Activated CD8-positive, alpha-beta memory T cell treated with anti-CD3 and anti-CD28 coated beads for 48 hours (primary cell): ENCODE results near the gene KMT2C.
"Not testable (repeated sequence)": the region's sequence is repeated elsewhere in the genome, so short reads cannot be mapped to it uniquely, and the experiment has no call there.

ENCODE experiments used
- DNase-seq, 3 experiments: peaks; one replicate each; pipeline ENCODE4 v3.0.0-alpha.2; 2020; ENCODE audit warnings: low read depth in 2 of 3, low spot score in 2 of 3

Gene KMT2C

DNA sequence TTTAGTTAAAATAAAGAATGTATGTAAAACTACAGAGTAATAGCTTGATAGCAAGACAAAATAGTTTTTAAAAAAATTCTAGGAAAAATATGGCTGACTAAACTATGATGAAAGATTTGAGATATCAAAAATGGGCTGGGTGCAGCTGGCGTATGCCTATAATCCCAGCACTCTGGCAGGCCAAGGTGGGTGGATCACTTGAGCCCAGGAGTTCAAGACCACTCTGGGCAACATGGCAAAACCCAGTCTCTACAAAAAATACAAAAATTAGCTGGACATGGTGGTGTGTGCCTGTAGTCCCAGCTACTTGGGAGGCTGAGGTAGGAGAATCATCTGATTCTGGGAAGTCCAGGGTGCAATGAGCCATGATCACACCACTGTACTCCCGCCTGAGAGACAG is 29.8 kb downstream of the KMT2C start:
- not testable (repeated sequence) for DNase-seq

DNA sequence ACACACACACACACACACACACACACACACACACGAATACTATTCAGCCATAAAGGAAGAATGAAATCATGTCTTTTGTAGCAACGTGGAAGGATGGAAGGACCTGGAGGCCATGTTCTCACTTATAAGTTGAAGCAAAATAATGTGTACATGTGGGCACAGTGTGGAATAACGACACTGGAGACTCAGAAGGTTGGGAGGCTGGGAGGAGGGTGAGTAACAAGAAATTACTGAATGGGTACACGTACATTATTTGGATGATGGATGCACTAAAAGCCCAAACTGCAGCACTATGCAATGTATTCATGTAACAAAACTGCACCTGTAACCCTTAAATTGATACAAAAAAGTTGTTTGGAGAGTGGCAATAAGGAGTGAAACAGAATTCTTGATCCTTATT is 32.1 kb downstream of the KMT2C start:
- no peak for DNase-seq

DNA sequence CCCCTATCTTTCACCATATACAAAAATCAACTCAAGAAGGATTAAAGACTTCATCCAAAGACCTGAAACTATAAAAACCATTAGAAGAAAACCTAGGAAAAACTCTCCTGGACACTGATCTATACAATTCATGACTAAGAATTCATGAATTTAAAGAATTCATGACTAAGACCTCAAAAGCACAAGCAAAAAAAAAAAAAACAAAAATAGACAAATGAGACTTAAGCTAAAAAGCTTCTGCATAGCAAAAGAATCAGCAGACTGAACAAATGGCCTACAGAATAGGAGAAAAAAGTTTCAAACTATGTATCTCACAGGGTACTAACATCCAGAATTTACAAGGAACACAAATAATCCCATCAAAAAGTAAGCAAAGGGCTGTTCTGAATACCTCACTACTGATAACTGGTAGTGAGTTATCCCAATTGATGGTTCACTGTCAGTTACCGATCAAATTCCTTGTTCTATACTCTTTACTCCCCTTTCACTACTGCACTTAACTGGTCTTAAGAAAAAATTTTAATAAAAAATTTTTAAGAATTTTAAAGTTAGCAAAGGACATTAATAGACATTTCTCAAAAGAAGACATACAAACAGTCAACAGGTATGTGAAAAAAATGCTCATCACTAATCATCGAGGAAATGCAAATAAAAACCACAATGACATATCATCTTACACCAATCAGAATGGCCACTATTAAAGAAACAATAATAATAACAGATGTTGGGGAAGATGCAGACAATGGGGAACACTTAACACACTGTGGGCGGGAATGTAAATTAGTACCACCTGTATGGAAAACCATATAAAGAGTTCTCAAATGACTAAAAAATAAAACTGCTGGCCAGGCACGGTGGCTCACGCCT is 33.2 kb downstream of the KMT2C start:
- no peak for DNase-seq

GRCh38 chr7:152399344-152399743 is 36.5 kb downstream of the KMT2C start:
- no peak for DNase-seq

DNA sequence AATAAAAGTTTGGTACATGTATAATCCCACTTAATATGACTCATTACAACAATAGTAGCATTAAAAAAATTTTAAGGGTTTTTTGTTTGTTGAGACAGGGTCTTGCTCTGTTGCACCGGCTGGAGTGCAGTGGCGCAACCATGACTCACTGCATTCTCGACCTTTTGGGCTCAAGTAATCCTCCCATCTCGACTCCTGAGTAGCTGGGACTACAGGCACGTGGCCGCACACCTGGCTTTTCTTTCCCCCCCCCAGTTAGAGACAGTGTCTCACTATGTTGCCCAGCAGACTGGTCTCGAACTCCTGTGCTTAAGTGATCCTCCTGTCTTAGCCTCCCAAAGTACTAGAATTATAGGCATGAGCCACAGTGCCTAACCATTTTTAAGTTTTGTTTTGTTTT is 40.7 kb downstream of the KMT2C start:
- DNase-seq, result no peak

GRCh38 chr7:152394214-152394613 is 41.6 kb downstream of the KMT2C start:
- DNase-seq, result not testable (repeated sequence)

DNA sequence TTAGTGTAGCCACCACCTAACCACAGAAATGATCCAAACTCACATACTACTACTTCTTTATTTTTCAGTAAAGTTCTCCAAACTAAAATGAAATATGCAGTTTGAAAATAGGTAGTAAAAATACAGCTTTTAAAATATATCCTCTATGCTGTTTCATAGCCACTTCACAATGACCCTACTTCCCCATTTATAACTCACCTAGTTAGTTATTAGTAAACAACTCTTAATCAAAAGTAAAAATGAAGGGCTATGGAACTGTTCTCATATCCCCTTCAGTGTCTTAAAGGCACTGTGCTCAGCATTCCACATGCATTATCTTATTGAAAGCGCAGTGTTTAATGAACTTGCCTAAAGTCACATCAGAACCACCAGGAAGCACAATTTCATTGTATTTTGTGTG is 43.5 kb downstream of the KMT2C start:
- no peak for DNase-seq

- DNase-seq, result not testable (repeated sequence)
Measured at GRCh38 chr7:152386136-152386764, 49.6 kb downstream of the KMT2C start.

DNA sequence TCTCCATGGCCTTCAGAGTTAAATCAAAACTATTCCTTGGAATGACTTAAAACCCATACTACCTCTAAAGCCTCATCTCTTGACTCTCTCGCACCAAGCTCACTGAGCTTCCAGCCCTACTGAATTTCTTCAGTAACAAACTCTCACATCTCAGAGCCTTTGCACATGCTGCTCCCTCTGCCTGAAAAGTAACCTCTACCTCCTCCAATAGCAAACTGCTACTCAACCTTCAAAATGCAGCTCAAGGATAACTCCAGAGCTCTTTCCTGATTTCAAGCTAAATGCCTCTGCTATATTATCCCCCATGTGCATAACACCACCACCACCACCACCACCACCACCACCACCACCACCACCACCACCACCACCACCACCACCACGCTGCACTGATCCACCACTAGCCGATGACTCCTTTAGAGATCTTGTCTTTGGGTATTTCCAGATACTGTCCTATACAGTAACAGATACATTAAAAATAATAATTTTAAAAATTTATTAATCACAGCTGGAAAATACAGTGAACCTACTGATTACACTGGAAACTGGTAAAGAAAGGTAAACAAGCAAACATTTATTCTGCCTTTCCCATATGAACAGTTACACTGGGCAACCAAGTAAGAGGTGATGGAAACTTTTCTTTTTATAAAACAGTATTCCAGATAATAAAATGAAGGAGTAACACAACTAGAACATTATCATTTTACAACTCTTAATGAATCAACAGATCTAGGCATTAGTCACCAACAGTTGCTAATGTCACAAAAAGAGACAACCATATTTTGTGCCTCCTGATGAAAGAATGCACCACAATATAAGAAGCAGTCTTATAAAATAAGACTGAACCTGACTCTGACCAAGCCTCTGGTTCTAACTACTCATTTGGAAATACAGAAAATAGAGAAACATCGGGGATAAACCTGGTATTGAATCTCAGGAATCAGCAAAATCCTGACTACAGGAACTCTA is 51.3 kb downstream of the KMT2C start:
- DNase-seq, result not testable (repeated sequence)

DNA sequence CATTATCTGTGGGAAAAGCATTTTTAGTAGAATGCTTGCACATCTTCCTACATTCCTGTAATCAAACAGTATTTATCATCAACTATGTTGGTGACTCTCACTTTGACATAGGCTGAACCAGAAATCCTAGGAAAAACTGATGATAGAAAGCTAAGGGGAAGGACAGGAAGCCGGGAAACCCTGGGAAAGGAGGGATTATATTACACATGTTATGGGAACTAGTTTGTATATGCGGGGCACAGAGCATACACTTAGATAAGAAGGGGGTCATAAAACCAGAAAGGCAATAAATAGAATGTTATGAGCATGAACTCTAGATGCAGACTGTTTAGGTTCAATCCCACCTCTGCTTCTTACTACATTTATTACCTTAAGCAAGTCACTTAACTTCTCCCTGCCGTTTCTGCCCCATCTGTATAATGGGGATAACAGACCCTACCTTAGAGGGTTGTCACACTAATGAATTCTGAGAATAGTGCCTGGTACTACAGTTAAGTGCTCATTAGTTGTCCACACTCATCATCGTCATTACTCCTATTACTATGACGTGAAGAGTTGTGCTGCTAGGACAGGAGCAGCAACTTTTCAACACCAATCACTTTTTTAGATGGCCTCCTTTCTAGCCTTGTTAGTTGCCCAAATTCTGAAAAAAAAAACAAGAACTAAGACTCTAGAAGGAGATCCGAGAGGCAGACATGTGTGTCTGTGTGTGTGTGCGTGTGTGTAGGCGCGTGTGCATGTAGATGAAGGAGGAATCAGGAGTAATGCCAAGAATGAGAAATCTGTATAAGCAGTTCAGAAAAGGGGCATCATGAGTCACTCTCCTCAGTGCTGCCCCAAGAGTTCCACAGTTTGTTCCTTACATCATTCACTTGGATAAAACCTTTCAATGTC is 52.2 kb downstream of the KMT2C start:
- DNase-seq, result no peak

- DNase-seq, result no peak
Measured at GRCh38 chr7:152382244-152382643, 53.6 kb downstream of the KMT2C start.

DNA sequence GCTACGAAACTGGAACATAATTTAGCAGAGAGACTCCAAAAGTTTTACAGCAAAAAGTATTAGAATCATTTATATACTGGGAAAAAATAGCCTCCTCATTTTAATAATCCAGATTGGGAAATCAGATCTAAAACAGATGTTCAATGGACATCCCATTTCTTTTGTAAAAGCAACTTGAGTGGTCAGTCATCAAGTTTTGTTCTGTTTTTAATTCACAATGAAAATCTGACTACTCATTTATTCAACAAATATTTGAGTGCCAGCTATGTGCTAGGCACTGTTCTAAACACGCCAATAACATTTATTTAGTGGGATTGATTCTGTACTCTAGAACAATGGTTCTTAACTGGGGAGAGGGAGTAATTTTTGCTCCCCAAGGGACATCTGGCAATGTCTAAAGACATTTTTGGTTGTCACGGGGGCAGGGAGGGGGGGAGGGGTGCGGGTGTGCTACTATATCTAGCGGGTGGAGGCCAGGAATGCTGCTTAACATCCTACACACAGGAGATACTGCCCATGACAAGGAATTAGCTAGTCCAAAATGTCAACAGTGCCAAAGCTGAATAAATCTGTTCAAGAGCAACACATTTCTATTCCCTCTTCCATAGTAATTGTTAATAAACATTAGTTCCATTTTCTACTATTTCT is 54.7 kb downstream of the KMT2C start:
- not testable (repeated sequence) for DNase-seq

DNA sequence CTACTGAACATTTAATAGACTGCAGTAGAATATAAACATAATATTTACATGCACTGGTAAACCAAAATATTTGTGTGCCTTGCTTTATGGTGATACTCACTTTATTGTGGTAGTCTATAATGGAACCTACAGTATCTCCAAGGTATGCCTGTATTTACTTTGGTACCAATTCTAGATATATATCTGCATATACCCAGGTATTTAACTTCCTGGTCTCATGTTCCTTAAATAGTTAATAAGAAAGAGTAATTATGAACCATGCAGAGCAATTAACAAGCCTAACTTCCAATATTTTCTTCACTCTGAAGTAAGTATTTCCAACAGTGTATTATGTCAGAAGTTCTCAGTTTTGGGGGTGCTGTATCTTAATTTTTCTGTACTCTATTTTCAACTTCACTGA is 57.3 kb downstream of the KMT2C start:
- not testable (repeated sequence) for DNase-seq

- DNase-seq, result not testable (repeated sequence)
Measured at GRCh38 chr7:152376716-152377484, 58.9 kb downstream of the KMT2C start.

DNA sequence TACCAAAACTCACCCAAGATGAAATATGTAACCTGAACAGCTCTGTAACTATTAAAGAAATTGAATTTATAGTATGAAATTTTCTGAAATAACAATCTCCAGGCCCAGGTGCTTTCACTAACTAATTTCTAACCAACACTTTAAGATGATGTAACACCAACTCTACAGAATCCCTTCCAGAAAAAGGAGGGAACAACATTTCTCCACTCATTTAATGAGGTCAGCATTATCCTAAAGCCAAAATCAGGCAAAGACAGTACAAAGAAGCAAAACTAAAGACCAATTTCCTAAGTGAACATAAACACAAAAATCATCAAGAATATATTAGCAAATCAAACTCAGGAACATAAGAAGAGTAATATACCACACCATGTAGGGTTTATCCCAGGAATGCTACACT is 65.5 kb downstream of the KMT2C start:
- no peak for DNase-seq

DNA sequence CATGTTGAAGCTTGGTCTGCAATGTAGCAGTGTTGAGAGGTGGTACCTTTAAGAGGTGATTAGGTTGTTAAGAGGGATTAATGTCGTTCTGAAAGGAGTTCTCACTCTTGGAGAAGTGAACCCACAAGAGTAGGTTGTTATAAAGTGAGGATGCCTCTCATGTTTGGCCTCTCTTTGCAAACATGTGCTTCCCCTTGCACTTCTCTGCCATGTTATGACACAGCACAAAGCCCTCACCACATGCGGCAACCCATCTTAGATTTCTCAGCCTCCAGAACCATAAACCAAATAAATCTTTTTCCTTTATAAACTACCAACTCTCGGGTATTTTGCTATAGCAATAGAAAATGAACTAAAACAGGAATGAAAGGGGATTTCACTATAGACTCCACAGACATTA is 66.3 kb downstream of the KMT2C start:
- DNase-seq, result no peak

GRCh38 chr7:152367170-152367569 is 68.6 kb downstream of the KMT2C start:
- no peak for DNase-seq

DNA sequence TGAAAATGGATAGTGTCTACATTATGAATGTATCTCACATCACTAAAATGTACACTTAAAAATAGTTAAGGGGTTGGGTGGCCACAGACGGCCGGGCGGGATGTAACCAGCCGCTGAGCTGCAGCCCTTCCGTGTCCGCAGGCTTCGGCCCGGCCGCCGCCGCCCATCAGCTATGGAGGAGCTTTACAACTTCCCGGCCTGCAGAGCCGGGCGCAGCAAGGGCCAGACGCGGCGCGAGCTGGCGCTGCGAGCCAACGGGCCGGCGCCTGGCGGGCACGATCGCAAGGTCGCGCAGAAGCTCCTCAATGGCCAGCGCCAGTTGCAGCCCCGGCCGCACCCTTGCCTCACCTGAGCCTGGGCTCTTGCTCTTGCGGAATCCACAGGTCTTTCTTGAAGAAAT is 69.1 kb downstream of the KMT2C start:
- no peak for DNase-seq

DNA sequence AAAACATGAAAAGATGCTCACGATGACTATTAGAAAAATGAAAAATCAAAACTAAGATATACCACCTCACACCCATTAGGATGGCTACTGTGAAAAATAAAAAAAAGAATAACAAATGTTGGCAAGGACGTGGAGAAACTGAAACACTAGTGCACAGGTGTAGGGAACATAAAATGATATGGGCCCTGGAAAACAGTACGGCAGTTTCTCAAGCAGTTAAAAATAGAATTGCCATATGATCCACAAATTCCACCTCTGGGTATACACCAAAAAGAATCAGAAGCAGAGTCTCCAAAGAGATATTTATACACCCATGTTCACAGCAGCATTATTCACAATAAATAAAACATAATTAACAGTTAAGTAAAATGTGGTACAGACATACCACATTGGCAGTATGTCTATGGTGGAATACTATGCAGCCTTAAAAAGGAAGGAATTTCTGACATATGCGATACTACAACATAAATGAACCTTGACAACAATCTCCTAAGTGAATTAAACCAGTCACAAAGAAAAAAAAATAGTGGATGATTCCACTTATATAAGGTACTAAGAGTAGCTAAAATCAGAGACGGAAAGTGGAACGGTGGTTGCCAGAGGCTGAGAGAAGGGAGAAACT is 69.7 kb downstream of the KMT2C start:
- no peak for DNase-seq
